ENCODE data around the gene DLGAP1.
"Not testable (repeated sequence)": the region's sequence is repeated elsewhere in the genome, so short reads cannot be mapped to it uniquely, and the experiment has no call there.

The DLGAP1 gene

DNA sequence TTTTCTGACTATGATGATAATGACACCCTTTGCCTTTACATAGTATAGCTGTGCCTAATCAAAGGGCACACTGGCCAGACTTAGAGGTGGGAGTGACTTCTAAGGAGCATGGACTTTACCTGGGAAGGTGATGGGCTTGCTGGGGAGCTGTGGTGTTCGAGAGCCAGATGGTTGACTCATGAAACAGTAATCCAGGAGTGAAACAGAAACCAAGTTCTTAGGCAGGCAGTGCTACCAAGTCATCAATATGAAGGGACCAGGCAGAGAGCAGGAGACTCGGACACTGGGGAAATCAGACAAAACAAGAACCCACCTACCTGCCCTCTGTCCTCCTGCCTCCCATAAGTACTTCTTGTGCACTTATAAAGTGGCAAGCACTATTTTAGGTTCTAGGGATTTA, 430.4 kb downstream of the DLGAP1 start:
- H3K27ac ChIP-seq, result no peak overlapping the region
- TF ChIP-seq, protein P1, sequence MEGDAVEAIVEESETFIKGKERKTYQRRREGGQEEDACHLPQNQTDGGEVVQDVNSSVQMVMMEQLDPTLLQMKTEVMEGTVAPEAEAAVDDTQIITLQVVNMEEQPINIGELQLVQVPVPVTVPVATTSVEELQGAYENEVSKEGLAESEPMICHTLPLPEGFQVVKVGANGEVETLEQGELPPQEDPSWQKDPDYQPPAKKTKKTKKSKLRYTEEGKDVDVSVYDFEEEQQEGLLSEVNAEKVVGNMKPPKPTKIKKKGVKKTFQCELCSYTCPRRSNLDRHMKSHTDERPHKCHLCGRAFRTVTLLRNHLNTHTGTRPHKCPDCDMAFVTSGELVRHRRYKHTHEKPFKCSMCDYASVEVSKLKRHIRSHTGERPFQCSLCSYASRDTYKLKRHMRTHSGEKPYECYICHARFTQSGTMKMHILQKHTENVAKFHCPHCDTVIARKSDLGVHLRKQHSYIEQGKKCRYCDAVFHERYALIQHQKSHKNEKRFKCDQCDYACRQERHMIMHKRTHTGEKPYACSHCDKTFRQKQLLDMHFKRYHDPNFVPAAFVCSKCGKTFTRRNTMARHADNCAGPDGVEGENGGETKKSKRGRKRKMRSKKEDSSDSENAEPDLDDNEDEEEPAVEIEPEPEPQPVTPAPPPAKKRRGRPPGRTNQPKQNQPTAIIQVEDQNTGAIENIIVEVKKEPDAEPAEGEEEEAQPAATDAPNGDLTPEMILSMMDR (IDR thresholded peaks at IDR 0.05), result no peak
- no peak for DNase-seq (ENCODE audit: low spot score)
- no peak overlapping the region for H3K4me3 ChIP-seq

DNA sequence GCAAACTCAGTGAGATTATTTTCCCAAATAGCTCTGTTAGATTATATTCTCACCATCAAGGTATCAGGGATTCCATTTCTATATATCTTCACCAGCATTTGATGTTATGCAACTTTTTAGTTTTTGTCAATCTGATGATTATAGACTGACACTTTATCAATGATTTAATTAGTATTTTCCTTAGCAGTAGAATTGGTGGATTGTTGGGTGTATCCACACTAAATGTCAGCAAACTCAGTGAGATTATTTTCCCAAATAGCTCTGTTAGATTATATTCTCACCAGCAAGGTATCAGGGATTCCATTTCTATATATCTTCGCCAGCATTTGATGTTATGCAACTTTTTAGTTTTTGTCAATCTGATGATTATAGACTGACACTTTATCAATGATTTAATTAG, 432.4 kb downstream of the DLGAP1 start:
- H3K27ac ChIP-seq; DNase-seq (ENCODE audit: low spot score); H3K4me3 ChIP-seq: not testable (repeated sequence)

DNA sequence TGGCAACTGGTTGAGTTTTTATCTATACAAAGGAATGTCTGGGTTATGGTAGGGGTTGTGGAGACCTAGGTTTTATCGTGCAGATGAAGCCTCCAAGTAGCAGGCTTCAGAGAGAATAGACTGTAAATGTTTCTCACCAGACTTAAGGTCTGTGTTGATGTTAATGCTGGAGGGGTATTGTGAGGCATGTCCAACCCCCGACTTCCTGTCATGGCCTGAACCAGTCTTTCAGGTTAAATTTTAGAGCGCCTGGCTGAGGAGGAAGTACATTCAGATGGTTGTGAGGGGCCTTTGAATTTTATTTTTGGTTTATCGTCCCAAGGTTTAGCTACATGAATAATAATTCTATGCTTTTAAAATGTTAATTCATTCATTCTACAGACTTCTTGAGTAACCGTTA, 435.1 kb downstream of the DLGAP1 start:
- TF ChIP-seq, protein P1 (IDR thresholded peaks at IDR 0.05), result no peak
- no peak overlapping the region for H3K27ac ChIP-seq
- no peak overlapping the region for H3K4me3 ChIP-seq
- DNase-seq (ENCODE audit: low spot score), result no peak

DNA sequence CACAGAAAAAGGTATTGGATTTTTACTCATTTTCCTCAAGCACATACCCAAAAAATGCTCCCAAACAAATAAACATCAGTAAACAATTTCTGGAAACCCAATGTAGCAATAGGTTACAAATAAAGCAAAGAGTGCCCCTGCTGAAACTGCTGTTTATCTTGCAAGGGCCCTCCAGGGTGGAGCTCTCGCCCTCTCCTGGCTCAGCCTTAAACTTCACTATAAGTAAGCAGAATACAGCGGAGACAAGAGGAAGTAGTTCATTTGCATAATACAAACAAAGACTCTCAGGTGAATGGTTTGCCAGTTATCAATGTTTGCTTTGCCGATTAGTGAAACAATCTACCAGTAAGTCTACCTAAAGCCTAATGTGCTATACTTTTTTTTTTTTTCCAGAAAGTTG, 437.6 kb downstream of the DLGAP1 start:
- no peak for DNase-seq (ENCODE audit: low spot score)
- H3K4me3 ChIP-seq, result no peak overlapping the region
- H3K27ac ChIP-seq, result no peak overlapping the region
- TF ChIP-seq, protein P1 (IDR thresholded peaks at IDR 0.05), result no peak

DNA sequence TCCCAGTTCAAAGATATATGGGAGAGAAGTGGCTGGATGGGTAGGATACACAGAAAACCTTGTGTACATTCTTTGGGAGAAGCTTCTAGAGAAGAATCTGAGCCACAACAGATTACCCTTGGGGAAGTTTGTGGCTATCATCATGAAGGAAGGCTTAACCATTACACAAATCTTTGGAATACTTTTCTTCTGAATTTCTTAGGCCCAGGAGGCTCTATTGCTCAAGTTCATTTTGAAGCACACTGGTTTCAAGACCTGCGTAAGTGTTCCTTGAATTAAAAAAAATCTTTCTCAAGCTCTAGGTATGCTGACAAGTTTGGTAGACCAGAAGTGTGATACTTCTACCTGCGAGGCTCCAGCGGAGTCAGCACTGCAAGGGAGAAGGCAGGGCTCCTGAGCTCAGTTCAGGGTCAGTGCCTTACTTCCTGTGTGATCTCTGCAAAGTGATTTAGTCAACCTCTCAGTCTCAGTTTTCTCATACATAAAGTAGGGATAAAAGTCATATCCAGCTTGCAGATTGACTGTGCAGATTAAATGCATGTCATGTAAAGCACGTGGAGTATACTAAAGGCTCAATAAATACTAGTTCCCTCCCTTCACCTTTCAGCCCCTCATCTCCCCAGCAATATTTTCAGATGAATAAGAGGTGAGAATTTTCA, 438.6 kb downstream of the DLGAP1 start:
- Histone ChIP-seq H3K27ac (no peak overlapping the region), H3K4me3 (no peak overlapping the region)
- TF ChIP-seq, protein P1 (IDR thresholded peaks at IDR 0.05), result no peak
- no peak for DNase-seq (ENCODE audit: low spot score)

DNA sequence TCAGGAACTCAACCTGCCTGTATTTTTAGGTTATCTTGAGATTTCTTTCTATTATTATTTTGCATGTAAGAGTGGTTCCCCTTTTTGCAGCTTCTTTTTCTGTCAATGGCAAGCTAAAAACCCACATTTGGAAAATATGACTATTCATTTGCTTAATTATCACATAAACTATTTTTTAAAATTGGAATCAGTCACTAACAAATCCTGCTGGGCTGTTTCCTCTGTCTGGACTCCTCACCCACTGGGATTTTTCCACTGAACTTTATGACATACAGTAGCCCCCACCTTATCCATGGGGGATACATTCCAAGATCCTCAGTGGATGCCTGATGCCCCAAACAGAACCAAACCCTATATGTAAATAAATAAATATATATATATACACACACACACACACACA, 447.3 kb downstream of the DLGAP1 start:
- TF ChIP-seq, protein P1 (IDR thresholded peaks at IDR 0.05), result no peak
- no peak overlapping the region for H3K27ac ChIP-seq
- DNase-seq (ENCODE audit: low spot score), result no peak
- H3K4me3 ChIP-seq, result no peak overlapping the region

DNA sequence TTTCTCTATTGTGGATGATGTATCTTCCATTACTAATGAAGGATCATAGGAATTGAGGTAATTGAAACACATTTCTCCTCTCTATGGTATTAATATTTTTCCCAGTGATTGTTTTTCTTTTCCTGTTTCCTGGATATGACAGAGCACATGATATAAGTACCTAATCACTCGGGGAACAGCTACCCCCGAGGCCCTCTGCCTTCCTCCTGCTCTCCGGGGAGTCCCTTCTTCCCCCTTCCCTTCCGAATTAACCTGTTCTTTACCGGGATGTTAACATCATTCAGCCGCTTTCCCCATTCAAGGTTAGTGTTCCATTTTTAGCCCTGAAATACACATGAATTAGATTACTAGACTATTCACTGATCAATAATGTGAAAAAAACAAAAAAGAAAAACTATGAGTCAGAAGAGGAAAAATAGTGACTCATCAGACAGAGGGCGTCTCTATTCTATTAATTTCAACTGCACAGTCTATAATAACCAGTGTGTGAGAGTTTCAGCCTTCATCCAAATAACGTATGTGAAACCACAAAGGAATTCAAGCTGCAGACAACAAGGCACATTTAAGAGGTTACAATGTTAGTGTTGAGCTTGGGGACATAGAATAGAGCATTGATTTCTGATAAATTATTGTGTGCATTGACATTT, 450.8 kb downstream of the DLGAP1 start:
- no peak overlapping the region for H3K27ac ChIP-seq
- DNase-seq (ENCODE audit: low spot score), result no peak
- no peak overlapping the region for H3K4me3 ChIP-seq
- TF ChIP-seq, protein P1 (IDR thresholded peaks at IDR 0.05), result no peak
